COR-L47 (cell line): ENCODE data around the gene FGL2.
"Not testable (repeated sequence)": the region's sequence is repeated elsewhere in the genome, so short reads cannot be mapped to it uniquely, and the experiment has no call there.

Experiments
- DNase-seq: peaks from one replicate; lab custom pipeline; 2025; lab: John Stamatoyannopoulos, UW

FGL2 gene

GRCh38 chr7:77216181-77216845, 16.7 kb upstream of the FGL2 start:
- DNase-seq, result no peak

GRCh38 chr7:77209479-77210139, 10.0 kb upstream of the FGL2 start:
- DNase-seq, result no peak

- no peak for DNase-seq
These were observed 8.8 kb upstream of the FGL2 start for GRCh38 chr7:77208416-77208815.

- DNase-seq, result no peak
These were observed 6.1 kb upstream of the FGL2 start for GRCh38 chr7:77205706-77206105.

GRCh38 chr7:77202481-77202976, 2.9 kb upstream of the FGL2 start:
- DNase-seq, result no peak

- no peak for DNase-seq
These were observed 923 bp upstream of the FGL2 start for GRCh38 chr7:77200542-77200941.

GRCh38 chr7:77197141-77197540, 2.5 kb downstream of the FGL2 start:
- DNase-seq, result no peak

GRCh38 chr7:77188731-77189437, 10.7 kb downstream of the FGL2 start:
- DNase-seq, result no peak

- no peak for DNase-seq
These were observed 13.8 kb downstream of the FGL2 start for GRCh38 chr7:77185866-77186265.

GRCh38 chr7:77184990-77185389, 14.6 kb downstream of the FGL2 start:
- no peak for DNase-seq

GRCh38 chr7:77184463-77184862, 15.2 kb downstream of the FGL2 start:
- DNase-seq, result no peak

GRCh38 chr7:77182261-77182660, 17.4 kb downstream of the FGL2 start:
- no peak for DNase-seq

GRCh38 chr7:77181734-77182133, 17.9 kb downstream of the FGL2 start:
- DNase-seq, result no peak

- DNase-seq, result no peak
These were observed 18.5 kb downstream of the FGL2 start for GRCh38 chr7:77181015-77181595.

- DNase-seq, result not testable (repeated sequence)
These were observed 21.6 kb downstream of the FGL2 start for GRCh38 chr7:77178024-77178423.

GRCh38 chr7:77177321-77177904, 22.2 kb downstream of the FGL2 start:
- not testable (repeated sequence) for DNase-seq

GRCh38 chr7:77175274-77175800, 24.3 kb downstream of the FGL2 start:
- not testable (repeated sequence) for DNase-seq

- not testable (repeated sequence) for DNase-seq
These were observed 25.2 kb downstream of the FGL2 start for GRCh38 chr7:77174418-77174817.

- not testable (repeated sequence) for DNase-seq
These were observed 27.0 kb downstream of the FGL2 start for GRCh38 chr7:77172437-77173172.

- not testable (repeated sequence) for DNase-seq
These were observed 28.5 kb downstream of the FGL2 start for GRCh38 chr7:77171073-77171472.

- no peak for DNase-seq
These were observed 42.2 kb downstream of the FGL2 start for GRCh38 chr7:77157446-77157845.
